GM12878 (cell line): ENCODE results near the gene FSHR. TPM values are rescaled to one million over a fixed set of nuclear protein-coding genes. Genes with fewer than 3 reads are reported as not detected.

Source experiments
- ATAC-seq: fragments of 200-7000 bp; cut with Tn5 transposase; 3 replicates; pipeline ENCODE4 v1.9.1; 2020; ENCODE audit warnings: mild to moderate bottlenecking, moderate library complexity
- BruUV-seq: library from RNA; stranded (reverse); fragments of 400-500 nt; replicated peaks from 2 replicates; lab custom pipeline; 2021; lab: Mats Ljungman, UMichigan
- CTCF ChIA-PET: fragments of 300-600 bp; sonication (Branson Sonifier 250); formaldehyde crosslinking; extraction: SDS; loops from one replicate; lab custom pipeline; 2021; ENCODE audit warnings: inconsistent platforms; lab: Yijun Ruan, JAX
- POLR2A ChIA-PET: fragments of 350-600 bp; formaldehyde crosslinking; extraction: SDS; loops from one replicate; lab custom pipeline; 2021; ENCODE audit warnings: inconsistent platforms; lab: Charles Lee
- RAD21 ChIA-PET: fragments of 300-600 bp; sonication (Branson Sonifier 250); formaldehyde crosslinking; loops from one replicate; lab custom pipeline; 2023; ENCODE audit warnings: antibody characterized with exemption; ENCODE audit not compliant: unreplicated experiment; lab: Charles Lee
- SMC1A ChIA-PET: fragments of 300-600 bp; sonication (Branson Sonifier 250); formaldehyde crosslinking; loops from one replicate; lab custom pipeline; 2023; ENCODE audit not compliant: unreplicated experiment, uncharacterized antibody; lab: Charles Lee
- DNase-seq: peaks from one replicate; pipeline ENCODE4 v3.0.0-alpha.2; 2011; ENCODE audit warnings: low read depth, low spot score
- FAIRE-seq: peaks from 3 replicates; lab custom pipeline; 2011; peaks lifted over from hg19 to GRCh38; lab: Jason Lieb, UNC
- H2AFZ ChIP-seq: 2 replicates; pipeline ENCODE4 v1.6.0; 2011; ENCODE audit warnings: low read depth, low read length, control low read depth; ENCODE audit not compliant: control insufficient read depth
- H3K27ac ChIP-seq: 2 replicates; pipeline ENCODE4 v1.5.1; 2011; ENCODE audit warnings: control low read depth; ENCODE audit not compliant: control insufficient read depth, insufficient read depth
- H3K27me3 ChIP-seq, 2 experiments: replicated peaks in 1 of 2; 2 replicates each; pipeline versions ENCODE4 v1.6.0 to v1.6.1; 2011; ENCODE audit warnings: low read length in 1 of 2; ENCODE audit not compliant: control insufficient read depth in 2 of 2, insufficient read depth in 2 of 2
- H3K36me3 ChIP-seq, 2 experiments: 2 replicates each; pipeline ENCODE4 v1.5.1; 2011; ENCODE audit warnings: low read length in 1 of 2; ENCODE audit not compliant: control insufficient read depth in 2 of 2, insufficient read depth in 2 of 2
- H3K4me1 ChIP-seq: 2 replicates; pipeline ENCODE4 v1.6.1; 2011; ENCODE audit warnings: mild to moderate bottlenecking, low read length, moderate library complexity, mixed read lengths; ENCODE audit not compliant: control insufficient read depth, insufficient read depth
- H3K4me2 ChIP-seq: 2 replicates; pipeline ENCODE4 v1.6.0; 2011; ENCODE audit warnings: control low read depth; ENCODE audit not compliant: control insufficient read depth, insufficient read depth
- H3K4me3 ChIP-seq: fragments of 200-600 bp; sonication (generic); 2 replicates; pipeline ENCODE4 v1.5.1; 2016
- H3K79me2 ChIP-seq: 2 replicates; pipeline ENCODE4 v1.6.0; 2011; ENCODE audit warnings: low read length; ENCODE audit not compliant: control insufficient read depth, insufficient read depth
- H3K9ac ChIP-seq: 2 replicates; pipeline ENCODE4 v1.8.0; 2011; ENCODE audit warnings: low read length, control low read depth, mixed read lengths; ENCODE audit not compliant: control insufficient read depth, insufficient read depth
- H3K9me3 ChIP-seq: replicated peaks from 3 replicates; pipeline ENCODE4 v1.5.1; 2011; ENCODE audit warnings: mild to moderate bottlenecking, low read length; ENCODE audit not compliant: control insufficient read depth, insufficient read depth
- H4K20me1 ChIP-seq: 2 replicates; pipeline ENCODE4 v1.6.0; 2011; ENCODE audit not compliant: control insufficient read depth, insufficient read depth
- CBFB ChIP-seq: IDR thresholded peaks from 2 replicates; pipeline ENCODE4 v1.6.1; 2016; ENCODE audit warnings: antibody characterized with exemption, low read depth
- DPF2 ChIP-seq: fragments of 450-650 bp; IDR thresholded peaks from 2 replicates; pipeline ENCODE4 v1.6.1; 2017; ENCODE audit warnings: mild to moderate bottlenecking
- ESRRA ChIP-seq: IDR thresholded peaks from 2 replicates; pipeline ENCODE4 v1.6.1; 2012; ENCODE audit warnings: mild to moderate bottlenecking, low read length, improper control_type of control experiment
- GATAD2B ChIP-seq: fragments of 450-650 bp; conservative IDR thresholded peaks from 2 replicates; pipeline ENCODE4 v1.6.1; 2017; ENCODE audit warnings: low read depth, mild to moderate bottlenecking, moderate library complexity
- SMARCA5 ChIP-seq: fragments of 450-650 bp; IDR thresholded peaks from 2 replicates; pipeline ENCODE4 v1.6.1; 2017; ENCODE audit warnings: mild to moderate bottlenecking
- WGBS: methylation state at CpG from one replicate; pipeline ENCODE4 v1.1.6; 2016; ENCODE audit warnings: low lambda C conversion rate; ENCODE audit not compliant: insufficient replicate concordance, insufficient coverage; ENCODE audit errors: missing lambda C conversion rate; 5-methylcytosine and 5-hydroxymethylcytosine counted together
- in situ Hi-C: fragments of 300-500 bp; cut with MboI; formaldehyde crosslinking; loops from 9 replicates; pipeline ENCODE4 v1.14.3; 2018; ENCODE audit warnings: mixed read lengths
- intact Hi-C: fragments of 100-400 bp; cut with micrococcal nuclease; formaldehyde crosslinking; loops from one replicate; pipeline ENCODE4 v1.14.2; 2022; ENCODE audit not compliant: unreplicated experiment
- polyA plus RNA-seq, 11 experiments: library from polyadenylated mRNA; depleted of rRNA in 4 of 11; unstranded in 6 of 11; stranded (reverse) in 5 of 11; fragments of >200 nt; fragmentation: Nextera tagmentation in 4 of 11; fragmentation: Illumina TruSeq in 1 of 11; extraction: Ambion mirVana in 4 of 11; extraction: Trizol in 1 of 11; gene quantifications; 1 replicate in 1 of 11; 2 replicates in 10 of 11; pipeline versions ENCODE4 v1.2.1 to v1.2.3, GENCODE V29; 2011 to 2016; ENCODE audit warnings: inconsistent platforms in 2 of 11, missing spikeins in 2 of 11, low read depth in 1 of 11
- total RNA-seq, 4 experiments: library from RNA; depleted of rRNA in 3 of 4; stranded (reverse); fragments of >200 nt in 3 of 4; fragmentation: Illumina TruSeq in 1 of 4; extraction: Trizol in 1 of 4; gene quantifications; 2 replicates each; pipeline versions ENCODE4 v1.2.1 to v1.2.3, GENCODE V29; 2013 to 2021
- TF ChIP-seq, protein P1 (sequence below): IDR thresholded peaks from 2 replicates; pipeline ENCODE4 v1.6.1; 2011; ENCODE audit warnings: borderline replicate concordance, low read depth, mild to moderate bottlenecking, moderate library complexity, low read length; ENCODE audit not compliant: insufficient read depth, poor library complexity, severe bottlenecking
- TF ChIP-seq, protein P2 (sequence below): fragments of 450-650 bp; IDR thresholded peaks from 2 replicates; pipeline ENCODE4 v1.6.1; 2017; ENCODE audit warnings: mild to moderate bottlenecking, moderate library complexity
- TF ChIP-seq, protein P3 (sequence below): IDR thresholded peaks from 2 replicates; pipeline ENCODE4 v1.6.1; 2011; ENCODE audit warnings: mild to moderate bottlenecking, low read depth, low read length, moderate library complexity; ENCODE audit not compliant: insufficient replicate concordance

FSHR gene
- total and polyA plus RNA-seq, 10 of the 15 experiments (the other 5 are each of a cell fraction or from before 2014, with no cell fraction given): not detected

DNA sequence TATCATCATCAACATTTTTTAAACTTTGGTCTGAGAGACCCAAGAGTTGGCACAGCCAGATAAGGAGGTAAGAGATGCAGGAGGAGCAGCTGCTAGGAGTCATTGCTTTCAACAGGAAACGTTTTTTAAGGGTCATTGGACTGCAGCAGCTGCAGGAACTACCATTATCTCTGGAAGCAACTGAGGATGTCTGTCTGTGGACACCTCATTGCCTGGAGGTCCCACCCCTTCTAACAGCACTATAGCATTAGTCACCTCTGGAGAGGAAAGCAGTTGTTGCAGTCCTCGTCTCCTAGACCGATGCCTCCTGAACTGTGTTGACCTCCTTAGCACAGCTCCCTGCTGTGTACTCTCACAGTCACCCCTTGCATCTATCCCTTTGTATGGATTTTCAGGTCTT is 21.5 kb upstream of the FSHR start:
- Histone ChIP-seq H3K9ac (no peak overlapping the region), H3K4me2 (no peak overlapping the region), H2AFZ (no peak overlapping the region), H4K20me1 (no peaks in the 10 kb centered on the region), H3K27ac (no peak overlapping the region), H3K36me3 (no peaks in the 10 kb centered on the region), H3K27me3 (no peaks in the 10 kb centered on the region), H3K9me3 (no peaks in the 10 kb centered on the region), H3K4me1 (no peaks in the 10 kb centered on the region), H3K4me3 (no peak overlapping the region), H3K79me2 (no peaks in the 10 kb centered on the region)
- ChIA-PET POLR2A (no interaction called here), CTCF (no interaction called here), SMC1A (interaction anchor here (1.1 kb wide), 1 partner anchor 366 kb away, joined by 3 read pairs; no protein-coding TSS in a partner anchor), RAD21 (no interaction called here)
- FAIRE-seq: no peak
- TF ChIP-seq SMARCA5: no peak
- TF ChIP-seq, protein P1, sequence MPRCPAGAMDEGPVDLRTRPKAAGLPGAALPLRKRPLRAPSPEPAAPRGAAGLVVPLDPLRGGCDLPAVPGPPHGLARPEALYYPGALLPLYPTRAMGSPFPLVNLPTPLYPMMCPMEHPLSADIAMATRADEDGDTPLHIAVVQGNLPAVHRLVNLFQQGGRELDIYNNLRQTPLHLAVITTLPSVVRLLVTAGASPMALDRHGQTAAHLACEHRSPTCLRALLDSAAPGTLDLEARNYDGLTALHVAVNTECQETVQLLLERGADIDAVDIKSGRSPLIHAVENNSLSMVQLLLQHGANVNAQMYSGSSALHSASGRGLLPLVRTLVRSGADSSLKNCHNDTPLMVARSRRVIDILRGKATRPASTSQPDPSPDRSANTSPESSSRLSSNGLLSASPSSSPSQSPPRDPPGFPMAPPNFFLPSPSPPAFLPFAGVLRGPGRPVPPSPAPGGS: no peak
- TF ChIP-seq, protein P2, sequence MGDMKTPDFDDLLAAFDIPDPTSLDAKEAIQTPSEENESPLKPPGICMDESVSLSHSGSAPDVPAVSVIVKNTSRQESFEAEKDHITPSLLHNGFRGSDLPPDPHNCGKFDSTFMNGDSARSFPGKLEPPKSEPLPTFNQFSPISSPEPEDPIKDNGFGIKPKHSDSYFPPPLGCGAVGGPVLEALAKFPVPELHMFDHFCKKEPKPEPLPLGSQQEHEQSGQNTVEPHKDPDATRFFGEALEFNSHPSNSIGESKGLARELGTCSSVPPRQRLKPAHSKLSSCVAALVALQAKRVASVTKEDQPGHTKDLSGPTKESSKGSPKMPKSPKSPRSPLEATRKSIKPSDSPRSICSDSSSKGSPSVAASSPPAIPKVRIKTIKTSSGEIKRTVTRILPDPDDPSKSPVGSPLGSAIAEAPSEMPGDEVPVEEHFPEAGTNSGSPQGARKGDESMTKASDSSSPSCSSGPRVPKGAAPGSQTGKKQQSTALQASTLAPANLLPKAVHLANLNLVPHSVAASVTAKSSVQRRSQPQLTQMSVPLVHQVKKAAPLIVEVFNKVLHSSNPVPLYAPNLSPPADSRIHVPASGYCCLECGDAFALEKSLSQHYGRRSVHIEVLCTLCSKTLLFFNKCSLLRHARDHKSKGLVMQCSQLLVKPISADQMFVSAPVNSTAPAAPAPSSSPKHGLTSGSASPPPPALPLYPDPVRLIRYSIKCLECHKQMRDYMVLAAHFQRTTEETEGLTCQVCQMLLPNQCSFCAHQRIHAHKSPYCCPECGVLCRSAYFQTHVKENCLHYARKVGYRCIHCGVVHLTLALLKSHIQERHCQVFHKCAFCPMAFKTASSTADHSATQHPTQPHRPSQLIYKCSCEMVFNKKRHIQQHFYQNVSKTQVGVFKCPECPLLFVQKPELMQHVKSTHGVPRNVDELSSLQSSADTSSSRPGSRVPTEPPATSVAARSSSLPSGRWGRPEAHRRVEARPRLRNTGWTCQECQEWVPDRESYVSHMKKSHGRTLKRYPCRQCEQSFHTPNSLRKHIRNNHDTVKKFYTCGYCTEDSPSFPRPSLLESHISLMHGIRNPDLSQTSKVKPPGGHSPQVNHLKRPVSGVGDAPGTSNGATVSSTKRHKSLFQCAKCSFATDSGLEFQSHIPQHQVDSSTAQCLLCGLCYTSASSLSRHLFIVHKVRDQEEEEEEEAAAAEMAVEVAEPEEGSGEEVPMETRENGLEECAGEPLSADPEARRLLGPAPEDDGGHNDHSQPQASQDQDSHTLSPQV: no peak
- no peak for TF ChIP-seq CBFB
- TF ChIP-seq DPF2: no peak
- no peak for TF ChIP-seq GATAD2B
- TF ChIP-seq, protein P3, sequence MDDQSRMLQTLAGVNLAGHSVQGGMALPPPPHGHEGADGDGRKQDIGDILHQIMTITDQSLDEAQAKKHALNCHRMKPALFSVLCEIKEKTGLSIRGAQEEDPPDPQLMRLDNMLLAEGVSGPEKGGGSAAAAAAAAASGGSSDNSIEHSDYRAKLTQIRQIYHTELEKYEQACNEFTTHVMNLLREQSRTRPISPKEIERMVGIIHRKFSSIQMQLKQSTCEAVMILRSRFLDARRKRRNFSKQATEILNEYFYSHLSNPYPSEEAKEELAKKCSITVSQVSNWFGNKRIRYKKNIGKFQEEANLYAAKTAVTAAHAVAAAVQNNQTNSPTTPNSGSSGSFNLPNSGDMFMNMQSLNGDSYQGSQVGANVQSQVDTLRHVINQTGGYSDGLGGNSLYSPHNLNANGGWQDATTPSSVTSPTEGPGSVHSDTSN: no peak
- no peak for TF ChIP-seq ESRRA
- WGBS: 53% methylated on average over 3 of the region's 3 CpGs
- DNase-seq: no peak
- ATAC-seq: no peak
- intact Hi-C loops: loop anchor here (10.0 kb wide), 1 partner anchor 231 kb away; no protein-coding TSS in a partner anchor
- in situ Hi-C loops: no loop called here
- BruUV-seq: no TSS peak
